RPMI8226 (cell line): ENCODE results near the gene BDKRB1.

Experiments used
- DNase-seq: peaks from one replicate; pipeline ENCODE4 v3.0.0-alpha.2; 2015

The BDKRB1 gene

GRCh38 chr14:96285667-96286066, 29.7 kb downstream of the BDKRB1 start:
- DNase-seq = no peak

DNA sequence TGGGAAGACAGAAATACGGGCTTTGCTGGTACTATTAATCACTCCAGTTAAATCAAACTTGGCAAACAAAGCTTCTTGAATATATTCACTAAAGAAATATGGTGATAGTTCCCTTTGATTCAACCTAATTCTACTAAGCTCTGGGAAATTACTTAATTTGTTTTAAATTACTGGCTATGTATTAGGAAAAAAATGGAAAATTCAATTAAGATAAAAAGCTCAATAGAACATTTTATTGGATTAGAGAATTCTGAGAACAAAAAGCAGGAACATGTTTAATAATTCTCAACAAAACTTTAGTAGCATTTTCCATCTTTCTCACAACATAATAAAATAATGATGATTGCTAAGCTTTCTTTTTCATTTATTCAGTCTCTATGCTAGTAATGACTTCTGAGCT, 30.2 kb downstream of the BDKRB1 start:
- DNase-seq = no peak

- DNase-seq = no peak
Measured at GRCh38 chr14:96287856-96288255, 31.8 kb downstream of the BDKRB1 start.

GRCh38 chr14:96294246-96294645, 38.2 kb downstream of the BDKRB1 start:
- DNase-seq = no peak

- DNase-seq = peak; percentile 4
Measured at GRCh38 chr14:96297000-96297399, 41.0 kb downstream of the BDKRB1 start.

- no peak for DNase-seq
Measured at GRCh38 chr14:96297997-96298515, 42.0 kb downstream of the BDKRB1 start.

DNA sequence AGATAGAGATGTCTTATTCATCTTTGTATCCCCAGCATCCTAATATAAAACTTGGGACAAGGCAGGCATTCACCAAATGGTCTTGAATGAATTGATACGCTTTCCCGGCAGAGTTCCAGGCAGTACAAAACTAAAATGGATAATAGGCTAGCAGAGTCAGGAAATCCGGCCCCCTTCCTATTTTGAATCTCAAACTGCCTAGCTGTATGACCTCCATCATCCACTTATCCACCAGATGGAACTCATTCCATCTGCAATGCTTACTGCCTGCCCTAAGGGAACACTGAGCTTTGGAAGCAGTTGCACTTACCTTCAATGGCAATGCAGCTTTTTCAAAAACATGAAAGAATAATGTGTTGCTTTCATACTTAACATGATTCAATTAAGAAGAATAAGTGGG, 43.4 kb downstream of the BDKRB1 start:
- no peak for DNase-seq

- DNase-seq = no peak
Measured at GRCh38 chr14:96303981-96304380, 48.0 kb downstream of the BDKRB1 start.

GRCh38 chr14:96304956-96305355, 48.9 kb downstream of the BDKRB1 start:
- no peak for DNase-seq

- no peak for DNase-seq
Measured at GRCh38 chr14:96307434-96307833, 51.4 kb downstream of the BDKRB1 start.

GRCh38 chr14:96309133-96309895, 53.3 kb downstream of the BDKRB1 start:
- no peak for DNase-seq

DNA sequence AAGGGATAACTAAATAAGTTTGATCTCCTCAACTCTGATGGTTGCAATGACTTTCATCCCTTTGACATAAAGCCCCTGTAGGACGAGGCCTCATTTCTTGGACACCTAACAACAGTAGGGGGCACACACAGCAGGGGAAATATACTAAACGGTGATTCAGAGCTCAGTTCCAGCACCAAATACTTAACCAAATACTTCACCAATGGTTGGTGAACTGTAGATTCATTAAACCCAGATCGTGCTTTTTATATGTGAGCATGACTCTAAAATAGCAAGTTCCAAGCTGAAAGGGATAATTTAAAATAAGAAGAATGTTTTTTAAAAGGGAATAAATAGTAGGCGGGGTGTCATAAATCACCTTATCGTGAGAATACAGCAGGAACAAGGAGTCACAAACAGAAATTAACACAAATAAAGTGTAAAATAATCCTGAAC, 53.9 kb downstream of the BDKRB1 start:
- no peak for DNase-seq

DNA sequence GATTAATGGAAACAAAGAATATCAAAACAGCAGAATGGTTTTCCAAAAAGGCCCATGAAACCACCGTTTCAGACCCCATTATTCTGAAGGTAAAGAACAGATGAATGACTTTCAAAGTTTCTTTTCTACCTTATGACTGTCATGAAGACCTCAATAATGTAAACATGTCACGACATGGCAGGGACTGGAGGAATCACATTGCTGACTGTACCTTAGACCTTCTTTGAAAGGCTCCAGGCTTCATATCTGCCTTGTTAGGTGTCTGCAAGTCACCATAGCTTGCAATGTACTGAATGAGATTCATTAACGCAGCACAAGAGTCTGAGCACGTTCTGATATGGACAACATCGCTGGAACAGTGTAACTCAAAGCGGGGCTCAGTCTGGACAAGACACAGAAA, 54.9 kb downstream of the BDKRB1 start:
- DNase-seq = no peak
